KMS-11 (cell line): ENCODE results near the gene LZTS2.
"Not testable (repeated sequence)": the region's sequence is repeated elsewhere in the genome, so short reads cannot be mapped to it uniquely, and the experiment has no call there.

Experiments used
- H2AFZ ChIP-seq: fragments of 200-600 bp; sonication (generic); 2 replicates; pipeline ENCODE4 v1.6.1; 2016; ENCODE audit warnings: antibody characterized with exemption, mixed run types, low read depth
- H3K27ac ChIP-seq: fragments of 200-600 bp; sonication (generic); 2 replicates; pipeline ENCODE4 v1.6.1; 2016; ENCODE audit warnings: mild to moderate bottlenecking, mixed run types
- H3K27me3 ChIP-seq: fragments of 200-600 bp; sonication (generic); 2 replicates; pipeline ENCODE4 v1.6.1; 2017; ENCODE audit warnings: mild to moderate bottlenecking, low read depth, mixed run types, moderate library complexity; ENCODE audit not compliant: insufficient read depth
- H3K36me3 ChIP-seq: fragments of 200-600 bp; sonication (generic); 2 replicates; pipeline ENCODE4 v1.6.1; 2017; ENCODE audit warnings: mild to moderate bottlenecking, mixed run types; ENCODE audit not compliant: insufficient read depth
- H3K4me1 ChIP-seq: fragments of 200-600 bp; sonication (generic); 2 replicates; pipeline ENCODE4 v1.6.1; 2016; ENCODE audit warnings: mild to moderate bottlenecking, low read depth, mixed run types; ENCODE audit not compliant: poor library complexity, severe bottlenecking
- H3K4me2 ChIP-seq: fragments of 200-600 bp; sonication (generic); 2 replicates; pipeline ENCODE4 v1.7.0; 2016; ENCODE audit warnings: mild to moderate bottlenecking, mixed run types
- H3K4me3 ChIP-seq: fragments of 200-600 bp; sonication (generic); IDR thresholded peaks from 2 replicates; pipeline ENCODE4 v1.6.1; 2017; ENCODE audit warnings: low read depth, low read length, mixed read lengths; ENCODE audit not compliant: insufficient read depth
- H3K79me2 ChIP-seq: fragments of 200-600 bp; sonication (generic); 2 replicates; pipeline ENCODE4 v1.6.1; 2016; ENCODE audit warnings: low read depth, mixed run types; ENCODE audit not compliant: insufficient read depth
- H3K9ac ChIP-seq: fragments of 200-600 bp; sonication (generic); 2 replicates; pipeline ENCODE4 v1.6.1; 2016; ENCODE audit warnings: mild to moderate bottlenecking, mixed run types
- H4K20me1 ChIP-seq: fragments of 200-600 bp; sonication (generic); 2 replicates; pipeline ENCODE4 v1.6.1; 2016; ENCODE audit warnings: mild to moderate bottlenecking, mixed run types; ENCODE audit not compliant: insufficient read depth
- TF ChIP-seq, protein P1 (sequence below): fragments of 200-600 bp; sonication (generic); conservative IDR thresholded peaks from 2 replicates; pipeline ENCODE4 v1.6.1; 2017; ENCODE audit warnings: low read depth, mild to moderate bottlenecking, antibody characterized with exemption, low read length, moderate library complexity, mixed read lengths

Gene LZTS2

GRCh38 chr10:101031796-101032636 lies 32.4 kb downstream of the LZTS2 start:
- no peak overlapping the region for H3K9ac ChIP-seq

GRCh38 chr10:101032637-101033224 lies 33.1 kb downstream of the LZTS2 start:
- no peaks in the 10 kb centered on the region for H3K4me1 ChIP-seq
- H4K20me1 ChIP-seq: no peaks in the 10 kb centered on the region
- no peaks in the 10 kb centered on the region for H3K79me2 ChIP-seq
- H3K4me2 ChIP-seq: no peak overlapping the region
- H3K36me3 ChIP-seq: no peaks in the 10 kb centered on the region
- no peak overlapping the region for H3K27ac ChIP-seq
- H3K4me3 ChIP-seq: no peak overlapping the region
- TF ChIP-seq, protein P1, sequence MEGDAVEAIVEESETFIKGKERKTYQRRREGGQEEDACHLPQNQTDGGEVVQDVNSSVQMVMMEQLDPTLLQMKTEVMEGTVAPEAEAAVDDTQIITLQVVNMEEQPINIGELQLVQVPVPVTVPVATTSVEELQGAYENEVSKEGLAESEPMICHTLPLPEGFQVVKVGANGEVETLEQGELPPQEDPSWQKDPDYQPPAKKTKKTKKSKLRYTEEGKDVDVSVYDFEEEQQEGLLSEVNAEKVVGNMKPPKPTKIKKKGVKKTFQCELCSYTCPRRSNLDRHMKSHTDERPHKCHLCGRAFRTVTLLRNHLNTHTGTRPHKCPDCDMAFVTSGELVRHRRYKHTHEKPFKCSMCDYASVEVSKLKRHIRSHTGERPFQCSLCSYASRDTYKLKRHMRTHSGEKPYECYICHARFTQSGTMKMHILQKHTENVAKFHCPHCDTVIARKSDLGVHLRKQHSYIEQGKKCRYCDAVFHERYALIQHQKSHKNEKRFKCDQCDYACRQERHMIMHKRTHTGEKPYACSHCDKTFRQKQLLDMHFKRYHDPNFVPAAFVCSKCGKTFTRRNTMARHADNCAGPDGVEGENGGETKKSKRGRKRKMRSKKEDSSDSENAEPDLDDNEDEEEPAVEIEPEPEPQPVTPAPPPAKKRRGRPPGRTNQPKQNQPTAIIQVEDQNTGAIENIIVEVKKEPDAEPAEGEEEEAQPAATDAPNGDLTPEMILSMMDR: no peak
- no peak overlapping the region for H2AFZ ChIP-seq
- H3K9ac ChIP-seq: no peak overlapping the region
- H3K27me3 ChIP-seq: peaks cover 16% of the 10 kb centered on the region; the same call in 1 of the 2 replicates

More at GRCh38 chr10:101031796-101032636, 32.4 kb downstream of the LZTS2 start:
- Histone ChIP-seq H3K27ac (no peak overlapping the region), H3K36me3 (no peaks in the 10 kb centered on the region), H2AFZ (peak overlapping the region; percentile 92; the same call in 1 of the 2 replicates), H3K4me1 (no peaks in the 10 kb centered on the region), H3K79me2 (no peaks in the 10 kb centered on the region), H3K4me2 (peak overlapping the region; percentile 95), H4K20me1 (no peaks in the 10 kb centered on the region), H3K4me3 (no peak overlapping the region), H3K27me3 (peaks cover 22% of the 10 kb centered on the region; the same call in 1 of the 2 replicates)
- TF ChIP-seq, protein P1: no peak

DNA sequence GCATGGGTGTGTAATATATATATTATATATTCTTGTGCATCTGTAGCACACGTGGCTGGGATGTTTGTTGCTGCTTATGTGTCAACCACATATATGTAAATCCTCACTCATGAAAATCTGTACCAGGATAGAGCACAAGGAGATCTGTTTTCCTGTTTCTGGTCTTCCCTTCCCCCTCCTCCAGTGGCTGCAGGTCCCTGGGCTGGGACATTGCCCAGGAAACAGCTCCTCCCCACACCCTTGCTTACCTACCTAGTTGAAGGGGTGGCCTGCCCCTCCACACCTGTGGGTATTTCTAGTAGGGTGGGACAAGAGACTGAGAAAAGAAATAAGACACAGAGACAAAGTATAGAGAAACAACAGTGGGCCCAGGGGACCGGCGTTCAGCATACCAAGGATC lies 33.7 kb downstream of the LZTS2 start:
- Histone ChIP-seq H3K9ac (no peak overlapping the region), H3K27me3 (peaks cover 12% of the 10 kb centered on the region; the same call in 1 of the 2 replicates), H3K4me1 (no peaks in the 10 kb centered on the region), H3K27ac (no peak overlapping the region), H3K79me2 (no peaks in the 10 kb centered on the region), H3K4me2 (no peak overlapping the region), H3K36me3 (no peaks in the 10 kb centered on the region), H3K4me3 (no peak overlapping the region), H2AFZ (no peak overlapping the region), H4K20me1 (no peaks in the 10 kb centered on the region)
- TF ChIP-seq, protein P1: no peak

DNA sequence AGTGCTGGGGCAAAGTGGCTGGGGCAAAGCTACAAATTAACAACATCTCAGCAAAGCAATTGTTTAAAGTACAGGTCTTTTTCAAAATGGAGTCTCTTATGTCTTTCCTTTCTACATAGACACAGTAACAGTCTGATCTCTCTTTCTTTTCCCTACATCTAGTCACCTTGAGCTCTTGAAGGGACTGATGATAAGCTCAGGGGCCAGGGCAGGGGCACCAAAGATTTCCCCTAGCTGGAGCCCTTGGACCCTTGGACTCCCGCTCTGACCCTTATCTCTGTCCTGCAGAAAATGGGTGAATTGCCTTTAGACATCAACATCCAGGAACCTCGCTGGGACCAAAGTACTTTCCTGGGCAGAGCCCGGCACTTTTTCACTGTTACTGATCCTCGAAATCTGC lies 34.8 kb downstream of the LZTS2 start:
- not testable (repeated sequence) for H3K4me2 ChIP-seq, H3K9ac ChIP-seq, H3K4me3 ChIP-seq, H3K27ac ChIP-seq, H3K27me3 ChIP-seq, H3K4me1 ChIP-seq, H4K20me1 ChIP-seq, H3K79me2 ChIP-seq, H2AFZ ChIP-seq, H3K36me3 ChIP-seq

- no peaks in the 10 kb centered on the region for H3K36me3 ChIP-seq
- TF ChIP-seq, protein P1: no peak
Observed at GRCh38 chr10:101035314-101035713, 35.7 kb downstream of the LZTS2 start.

More at GRCh38 chr10:101035314-101035713, 35.7 kb downstream of the LZTS2 start:
- Histone ChIP-seq H3K9ac (no peak overlapping the region), H2AFZ (no peak overlapping the region), H3K27me3 (peaks cover 5% of the 10 kb centered on the region; the same call in 1 of the 2 replicates), H3K4me1 (no peaks in the 10 kb centered on the region), H3K4me2 (no peak overlapping the region), H3K27ac (no peak overlapping the region), H3K79me2 (no peaks in the 10 kb centered on the region), H4K20me1 (no peaks in the 10 kb centered on the region), H3K4me3 (no peak overlapping the region)
